Measurements from ENCODE around the gene DKK2. TPM values are rescaled to one million over a fixed set of nuclear protein-coding genes. Genes with fewer than 3 reads are reported as not detected.

Gene DKK2
- polyA plus RNA-seq, 1 of the 3 experiments (the other 2 are of a cell fraction), result 53.1 TPM

- Histone ChIP-seq H2AFZ (ENCODE audit: low read depth) (no peak overlapping the region), H3K4me2 (no peak overlapping the region), H3K79me2 (ENCODE audit: insufficient read depth) (no peaks in the 10 kb centered on the region; the same call in 1 of the 2 replicates), H3K4me1 (ENCODE audit: control insufficient read depth in 1 of 2, insufficient read depth in 2 of 2, low read depth in 1 of 2, low read length in 1 of 2) (no peaks in the 10 kb centered on the region; a peak in 1 of 4 replicates), H3F3A (replicated peaks; ENCODE audit: insufficient read depth) (no peaks in the 10 kb centered on the region), H4K20me1 (ENCODE audit: insufficient read depth) (no peaks in the 10 kb centered on the region; the same call in 1 of the 2 replicates), H3K36me3 (replicated peaks in 1 of 2; ENCODE audit: control insufficient read depth in 1 of 2, insufficient read depth in 2 of 2, low read length in 1 of 2) (peaks cover 0 to 4% of the 10 kb centered on the region in 2 experiments), H3K9me2 (no peaks in the 10 kb centered on the region), H3K4me3 (ENCODE audit: low read depth in 2 of 2, low read length in 1 of 2) (no peak overlapping the region), H3K27ac (ENCODE audit: low read depth in 2 of 2, low read length in 1 of 2) (no peak overlapping the region), H3K27me3 (ENCODE audit: insufficient read depth) (no peaks in the 10 kb centered on the region), H3K9me3 (no peaks in the 10 kb centered on the region), H3K9ac (no peak overlapping the region)
- ChIA-PET POLR2A (no interaction called here), CTCF (interaction anchor here (1.5 to 1.6 kb wide), 2 partner anchors 19 to 29 kb away, joined by 3 read pairs; no protein-coding TSS in a partner anchor)
- TF ChIP-seq REST (IDR thresholded peaks at IDR 0.05; ENCODE audit: low read depth, low read length), result no peak
- TF ChIP-seq TEAD4 (IDR thresholded peaks at IDR 0.05; ENCODE audit: borderline replicate concordance, insufficient read depth), result no peak
- no peak for TF ChIP-seq EP300 (IDR thresholded peaks at IDR 0.05; ENCODE audit: borderline replicate concordance in 1 of 2, low read depth in 1 of 2, low read length in 1 of 2)
- TF ChIP-seq GATA2 (CRISPR knock-in tag; IDR thresholded peaks at IDR 0.05), result no peak
- TF ChIP-seq NRF1 (IDR thresholded peaks at IDR 0.05; ENCODE audit: low read depth, low read length), result no peak
- no peak for TF ChIP-seq RXRA (IDR thresholded peaks at IDR 0.05; ENCODE audit: borderline replicate concordance, low read depth)
- no peak for DNase-seq
These were observed 29.9 kb downstream of the DKK2 start for GRCh38 chr4:107006218-107006617.

- ChIA-PET POLR2A (no interaction called here), CTCF (interaction anchor here (0.5 to 1.2 kb wide), 2 partner anchors 16 to 203 kb away, joined by 3 read pairs; no protein-coding TSS in a partner anchor)
- no peak overlapping the region for H3K4me3 ChIP-seq (ENCODE audit: low read depth in 2 of 2, low read length in 1 of 2)
- no peaks in the 10 kb centered on the region for H4K20me1 ChIP-seq (ENCODE audit: insufficient read depth)
- no peaks in the 10 kb centered on the region for H3K79me2 ChIP-seq (ENCODE audit: insufficient read depth)
- no peaks in the 10 kb centered on the region for H3K9me2 ChIP-seq
- H3K4me2 ChIP-seq, result no peak overlapping the region
- no peaks in the 10 kb centered on the region for H3K27me3 ChIP-seq (ENCODE audit: insufficient read depth)
- no peak for DNase-seq
- no peaks in the 10 kb centered on the region for H3F3A ChIP-seq (replicated peaks; ENCODE audit: insufficient read depth)
- no peaks in the 10 kb centered on the region for H3K9me3 ChIP-seq
- peak overlapping the region in 1 of 2 experiments; percentile 53; a peak in 2 of 4 replicates for H3K27ac ChIP-seq (ENCODE audit: low read depth in 2 of 2, low read length in 1 of 2)
- WGBS (ENCODE audit: low lambda C conversion rate), result 25% methylated on average over 2 of the region's 2 CpGs
- H3K4me1 ChIP-seq (ENCODE audit: control insufficient read depth in 1 of 2, insufficient read depth in 2 of 2, low read depth in 1 of 2, low read length in 1 of 2), result peaks cover 0 to 3% of the 10 kb centered on the region in 2 experiments; a peak in 2 of 4 replicates
- H3K36me3 ChIP-seq (replicated peaks in 1 of 2; ENCODE audit: control insufficient read depth in 1 of 2, insufficient read depth in 2 of 2, low read length in 1 of 2), result peaks cover 0 to 3% of the 10 kb centered on the region in 2 experiments
- H3K9ac ChIP-seq, result no peak overlapping the region
- no peak overlapping the region for H2AFZ ChIP-seq (ENCODE audit: low read depth)
- TF ChIP-seq GABPA (IDR thresholded peaks at IDR 0.05; ENCODE audit: low read depth), result no peak
- no peak for TF ChIP-seq POLR2AphosphoS5 (IDR thresholded peaks at IDR 0.05; ENCODE audit: low read depth, low read length)
- no peak for TF ChIP-seq NFIC (IDR thresholded peaks at IDR 0.05; ENCODE audit: borderline replicate concordance)
- TF ChIP-seq, protein P1, sequence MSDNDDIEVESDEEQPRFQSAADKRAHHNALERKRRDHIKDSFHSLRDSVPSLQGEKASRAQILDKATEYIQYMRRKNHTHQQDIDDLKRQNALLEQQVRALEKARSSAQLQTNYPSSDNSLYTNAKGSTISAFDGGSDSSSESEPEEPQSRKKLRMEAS (IDR thresholded peaks at IDR 0.05; ENCODE audit: low read depth), result no peak
- no peak for TF ChIP-seq CHD2 (IDR thresholded peaks at IDR 0.05; ENCODE audit: low read length, partially characterized antibody)
- no peak for TF ChIP-seq MXI1 (IDR thresholded peaks at IDR 0.05; ENCODE audit: low read depth, low read length)
- TF ChIP-seq, protein P2, sequence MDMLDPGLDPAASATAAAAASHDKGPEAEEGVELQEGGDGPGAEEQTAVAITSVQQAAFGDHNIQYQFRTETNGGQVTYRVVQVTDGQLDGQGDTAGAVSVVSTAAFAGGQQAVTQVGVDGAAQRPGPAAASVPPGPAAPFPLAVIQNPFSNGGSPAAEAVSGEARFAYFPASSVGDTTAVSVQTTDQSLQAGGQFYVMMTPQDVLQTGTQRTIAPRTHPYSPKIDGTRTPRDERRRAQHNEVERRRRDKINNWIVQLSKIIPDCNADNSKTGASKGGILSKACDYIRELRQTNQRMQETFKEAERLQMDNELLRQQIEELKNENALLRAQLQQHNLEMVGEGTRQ (IDR thresholded peaks at IDR 0.05; ENCODE audit: borderline replicate concordance, low read depth, low read length), result no peak
- no peak for TF ChIP-seq USF1 (IDR thresholded peaks at IDR 0.05; ENCODE audit: borderline replicate concordance, low read depth)
- TF ChIP-seq FOXM1 (IDR thresholded peaks at IDR 0.05; ENCODE audit: low read depth), result no peak
- TF ChIP-seq ELF1 (IDR thresholded peaks at IDR 0.05), result no peak
- TF ChIP-seq CTCF (IDR thresholded peaks at IDR 0.05), result no peak
- TF ChIP-seq MEF2A (IDR thresholded peaks at IDR 0.05; ENCODE audit: borderline replicate concordance, low read depth), result no peak
- TF ChIP-seq ZBTB33 (IDR thresholded peaks at IDR 0.05; ENCODE audit: borderline replicate concordance, low read depth), result no peak
- TF ChIP-seq GATA2 (CRISPR knock-in tag; IDR thresholded peaks at IDR 0.05), result no peak
These were observed 39.6 kb downstream of the DKK2 start for GRCh38 chr4:106996490-106996889.
